ENCODE measurements around the gene RALGPS1.
A peak's percentile ranks its signal among the peaks of the same experiment; 100 is the strongest.

The RALGPS1 gene

DNA sequence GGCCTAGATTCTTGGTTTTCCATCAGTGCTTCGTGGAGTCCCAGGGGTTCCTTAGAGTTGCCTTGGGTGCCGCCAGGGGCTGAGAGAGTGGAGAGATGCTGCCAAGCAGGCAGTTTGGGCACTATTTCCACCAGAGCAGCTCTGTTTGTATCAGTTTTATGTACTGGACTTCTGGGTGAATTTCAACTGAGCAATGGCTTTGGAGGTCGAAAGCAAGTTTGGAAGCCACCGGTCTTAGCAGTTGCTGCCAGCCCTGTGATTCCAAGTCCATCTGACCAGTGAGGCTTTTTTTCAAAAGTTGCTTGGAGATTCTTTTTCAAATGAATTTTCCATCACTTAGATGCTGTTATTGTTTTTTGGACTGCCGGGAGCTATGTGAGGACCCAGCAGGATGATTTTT, 139.4 kb downstream of the RALGPS1 start:
- DNase-seq, result no peak

DNA sequence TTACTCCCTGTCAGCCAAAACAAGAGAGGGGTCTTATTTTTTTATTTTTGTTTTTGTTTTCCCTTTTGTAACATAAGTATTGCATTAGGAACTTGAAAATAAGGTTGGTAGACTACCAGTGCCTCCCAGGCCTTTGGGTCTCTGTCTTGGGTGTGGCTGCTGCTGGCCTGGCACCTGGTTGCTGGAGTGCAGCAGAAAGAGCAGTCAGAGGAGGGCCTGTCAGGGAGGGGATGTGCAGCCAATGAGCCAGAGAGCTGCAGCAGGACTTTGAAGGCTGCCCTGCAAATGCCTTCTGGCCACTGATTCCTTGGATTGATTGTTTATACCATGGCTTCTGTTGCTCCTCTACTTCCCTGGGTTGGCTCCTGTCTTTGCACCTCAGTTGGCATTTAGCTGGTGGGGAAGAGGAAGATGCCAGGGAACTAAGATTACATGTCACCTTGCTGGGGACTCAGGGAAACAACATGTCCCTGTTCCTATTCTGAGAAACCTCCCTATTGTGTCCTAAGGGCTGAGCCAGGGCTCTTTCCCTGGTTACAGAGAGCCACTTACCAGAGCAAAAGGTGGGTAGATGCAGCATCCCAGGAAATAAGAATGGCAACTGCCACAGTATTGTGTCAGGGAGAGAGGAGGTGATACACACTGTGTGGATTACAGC, 141.3 kb downstream of the RALGPS1 start:
- DNase-seq, result no peak

DNA sequence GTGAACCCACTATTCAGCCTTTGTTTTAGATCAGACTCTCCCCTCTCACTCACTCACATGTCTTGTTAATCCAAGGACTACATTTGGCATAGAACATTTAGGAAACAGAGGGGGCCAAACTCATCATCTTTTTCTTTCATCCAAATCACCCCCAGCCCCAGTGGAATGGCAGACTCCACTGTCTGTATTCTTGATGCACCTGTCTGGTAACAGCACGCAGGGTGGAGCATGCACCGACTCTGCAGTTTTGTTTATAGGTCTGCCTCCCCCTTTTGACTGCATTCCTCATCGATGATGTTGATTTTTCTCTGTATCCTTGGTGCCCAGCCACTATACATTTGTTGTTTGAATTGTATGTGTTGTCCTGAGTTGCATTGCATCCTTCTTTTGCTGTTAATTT, 141.9 kb downstream of the RALGPS1 start:
- DNase-seq, result no peak

DNA sequence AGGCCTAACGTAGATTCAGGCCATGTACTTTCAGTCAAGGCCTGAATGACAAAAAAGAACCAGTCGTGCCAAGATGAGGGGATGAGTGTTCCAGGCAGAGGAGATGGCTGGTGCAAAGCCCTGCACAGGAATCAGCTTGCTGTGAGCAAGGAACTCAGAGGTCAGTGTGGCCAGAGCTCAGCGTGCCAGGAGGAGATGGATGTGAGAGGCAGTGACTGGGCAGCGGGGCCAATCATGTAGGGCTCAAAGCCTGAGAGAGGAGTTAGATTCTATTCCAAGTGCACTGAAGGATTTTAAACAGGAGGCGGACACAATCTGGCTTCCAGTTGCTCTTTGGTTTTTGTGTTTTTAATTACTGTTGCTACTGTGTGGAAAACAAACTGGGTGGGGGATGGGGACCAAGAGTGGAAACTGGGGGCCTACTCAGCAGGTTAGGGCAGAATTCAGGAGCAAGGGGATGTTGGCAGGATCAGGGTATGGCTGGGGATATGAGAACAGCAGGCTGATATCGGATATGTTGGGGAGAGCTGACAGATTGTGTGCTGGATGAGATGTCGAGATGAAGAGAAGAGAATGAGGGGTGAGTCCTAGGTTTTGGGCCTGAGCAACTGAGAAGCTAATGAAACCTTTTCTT, 143.5 kb downstream of the RALGPS1 start:
- DNase-seq, result peak; percentile 12 to 78

GRCh38 chr9:127058645-127059021, 144.1 kb downstream of the RALGPS1 start:
- no peak for DNase-seq

DNA sequence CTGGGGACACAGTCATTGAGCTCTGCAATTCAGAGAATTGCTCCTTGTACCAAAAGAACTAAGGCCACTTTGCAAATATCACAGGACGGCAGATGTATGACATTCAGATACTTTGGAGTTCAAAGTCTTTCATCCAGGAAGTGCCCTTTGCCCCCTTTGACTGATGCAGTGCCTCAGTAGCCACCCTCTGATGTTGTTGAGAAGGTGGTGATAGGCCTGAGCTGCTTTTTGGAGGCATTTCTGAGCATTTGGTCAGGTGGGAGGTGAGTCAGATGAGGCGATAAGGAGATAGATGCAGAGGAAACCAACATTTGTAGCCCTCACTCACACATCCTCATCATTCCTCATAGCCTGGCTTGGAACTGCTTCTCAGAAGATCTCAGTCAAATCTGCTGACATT, 144.4 kb downstream of the RALGPS1 start:
- DNase-seq, result no peak

DNA sequence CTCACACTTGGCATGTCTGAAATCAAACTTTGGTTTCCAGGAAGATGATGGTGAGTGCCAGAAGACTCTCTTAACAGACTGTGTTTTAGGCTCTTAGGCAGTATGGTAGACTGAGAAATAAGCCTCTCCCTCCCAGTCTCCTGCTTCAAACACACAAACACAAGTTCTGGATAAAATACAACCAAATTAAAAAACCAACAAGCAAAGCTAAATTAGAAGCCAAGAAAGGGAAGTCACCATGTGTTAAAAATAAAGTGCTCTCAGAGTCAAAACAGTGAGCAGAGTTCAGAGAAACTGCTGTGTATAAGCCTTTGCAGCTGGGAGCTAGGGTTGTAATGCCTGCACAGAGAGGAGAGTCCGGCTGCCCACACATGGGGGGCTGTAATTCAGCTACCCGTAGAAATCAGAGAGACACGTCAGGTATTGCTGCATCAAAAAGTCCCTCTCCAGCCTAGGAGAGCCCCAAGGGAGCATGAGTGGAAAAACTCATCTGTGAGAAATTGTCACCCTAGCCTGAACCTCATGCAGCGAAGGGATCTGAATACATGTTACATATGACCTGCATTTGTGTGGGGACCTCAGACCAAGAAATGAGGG, 145.3 kb downstream of the RALGPS1 start:
- DNase-seq, result no peak

DNA sequence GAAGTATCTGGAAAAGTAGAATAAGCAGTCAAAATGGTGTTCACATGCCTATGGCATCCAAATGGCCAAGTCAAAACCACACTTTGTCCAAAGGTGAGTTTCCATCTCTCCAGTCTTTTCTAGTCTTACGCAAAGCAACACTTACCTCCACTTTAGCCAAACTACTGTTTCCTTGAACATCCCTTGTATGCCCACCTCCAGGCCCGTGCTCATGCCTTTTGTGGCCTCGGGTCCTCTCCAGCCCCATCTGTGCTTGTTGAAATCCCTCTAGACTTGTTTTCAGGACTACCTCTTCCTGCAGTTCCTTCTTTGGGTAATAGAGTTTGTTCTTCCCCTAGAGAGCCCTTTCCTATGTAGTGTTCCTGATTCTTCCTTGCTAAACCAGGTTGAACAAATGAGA, 146.8 kb downstream of the RALGPS1 start:
- no peak for DNase-seq

DNA sequence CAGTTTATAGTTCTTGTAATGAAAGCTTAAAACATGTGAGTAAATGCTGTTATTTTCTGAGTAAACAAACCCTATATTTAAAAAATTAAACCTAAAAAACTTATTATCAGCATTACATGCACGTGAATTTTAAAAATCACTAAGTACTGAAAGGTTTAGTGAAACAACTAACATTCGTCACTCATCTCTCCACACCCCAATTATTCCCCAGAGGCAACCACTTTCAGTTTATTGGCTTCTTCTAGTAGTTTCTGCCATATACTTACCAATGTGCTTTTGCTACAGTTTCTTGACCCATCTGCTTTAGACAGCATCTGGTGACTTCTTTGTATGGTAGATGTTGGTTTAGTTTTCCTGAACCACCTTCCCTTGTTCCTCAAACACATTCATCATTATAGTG, 149.8 kb downstream of the RALGPS1 start:
- no peak for DNase-seq

DNA sequence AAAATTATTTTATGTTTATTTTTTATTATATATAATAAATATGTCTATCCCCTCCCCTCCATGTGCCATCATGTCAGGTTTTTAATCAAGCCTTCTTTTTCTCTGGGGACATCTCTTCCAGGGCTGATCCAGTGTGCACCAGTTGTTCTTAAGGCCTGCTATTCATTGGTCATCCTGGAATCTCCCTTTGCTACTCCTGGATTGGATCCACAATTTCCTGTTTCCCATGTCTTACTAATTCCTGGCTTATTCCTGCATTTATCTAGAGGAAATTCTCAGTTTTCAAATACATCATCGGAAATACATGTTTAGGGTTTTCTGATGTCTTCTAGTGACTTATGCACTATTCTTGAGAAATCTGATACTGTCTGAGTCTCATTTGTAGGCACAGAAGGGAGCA, 151.0 kb downstream of the RALGPS1 start:
- no peak for DNase-seq

DNA sequence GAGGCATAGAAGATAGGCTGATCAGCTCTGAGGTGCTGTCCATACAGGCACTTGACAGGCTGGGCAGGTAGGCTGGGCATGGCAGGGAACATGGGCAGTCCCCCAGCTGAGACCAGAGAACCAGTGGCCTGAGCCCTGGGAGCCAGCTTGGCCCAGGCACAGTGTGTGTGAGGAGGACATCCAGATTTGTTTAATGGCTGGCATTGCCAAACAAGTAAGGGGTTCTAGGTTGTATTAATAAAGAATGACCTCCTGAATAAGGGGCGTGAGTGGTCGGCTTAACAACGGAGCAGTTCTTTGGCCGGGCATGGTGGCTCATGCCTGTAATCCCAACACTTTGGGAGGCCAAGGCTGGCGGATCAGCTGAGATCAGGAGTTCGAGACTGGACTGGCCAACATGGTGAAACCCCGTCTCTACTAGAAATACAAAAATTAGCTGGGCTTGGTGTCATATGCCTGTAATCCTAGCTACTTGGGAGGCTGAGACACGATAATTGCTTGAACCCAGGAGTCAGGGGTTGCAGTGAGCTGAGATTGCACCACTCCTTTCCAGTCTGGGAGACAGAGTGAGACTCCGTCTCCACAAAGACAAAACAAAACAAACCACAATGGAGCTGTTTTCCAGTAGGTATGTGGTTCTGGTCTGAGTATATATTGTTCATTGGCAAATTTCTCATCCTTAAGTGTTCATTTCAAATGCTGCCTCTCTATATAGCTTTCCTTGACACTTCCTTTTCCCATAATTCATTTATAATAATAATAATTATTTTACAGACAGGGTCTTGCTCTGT, 151.7 kb downstream of the RALGPS1 start:
- no peak for DNase-seq

- DNase-seq, result no peak
Observed at GRCh38 chr9:127066851-127067136, 152.2 kb downstream of the RALGPS1 start.

- DNase-seq, result no peak
Observed at GRCh38 chr9:127067603-127068220, 153.1 kb downstream of the RALGPS1 start.

DNA sequence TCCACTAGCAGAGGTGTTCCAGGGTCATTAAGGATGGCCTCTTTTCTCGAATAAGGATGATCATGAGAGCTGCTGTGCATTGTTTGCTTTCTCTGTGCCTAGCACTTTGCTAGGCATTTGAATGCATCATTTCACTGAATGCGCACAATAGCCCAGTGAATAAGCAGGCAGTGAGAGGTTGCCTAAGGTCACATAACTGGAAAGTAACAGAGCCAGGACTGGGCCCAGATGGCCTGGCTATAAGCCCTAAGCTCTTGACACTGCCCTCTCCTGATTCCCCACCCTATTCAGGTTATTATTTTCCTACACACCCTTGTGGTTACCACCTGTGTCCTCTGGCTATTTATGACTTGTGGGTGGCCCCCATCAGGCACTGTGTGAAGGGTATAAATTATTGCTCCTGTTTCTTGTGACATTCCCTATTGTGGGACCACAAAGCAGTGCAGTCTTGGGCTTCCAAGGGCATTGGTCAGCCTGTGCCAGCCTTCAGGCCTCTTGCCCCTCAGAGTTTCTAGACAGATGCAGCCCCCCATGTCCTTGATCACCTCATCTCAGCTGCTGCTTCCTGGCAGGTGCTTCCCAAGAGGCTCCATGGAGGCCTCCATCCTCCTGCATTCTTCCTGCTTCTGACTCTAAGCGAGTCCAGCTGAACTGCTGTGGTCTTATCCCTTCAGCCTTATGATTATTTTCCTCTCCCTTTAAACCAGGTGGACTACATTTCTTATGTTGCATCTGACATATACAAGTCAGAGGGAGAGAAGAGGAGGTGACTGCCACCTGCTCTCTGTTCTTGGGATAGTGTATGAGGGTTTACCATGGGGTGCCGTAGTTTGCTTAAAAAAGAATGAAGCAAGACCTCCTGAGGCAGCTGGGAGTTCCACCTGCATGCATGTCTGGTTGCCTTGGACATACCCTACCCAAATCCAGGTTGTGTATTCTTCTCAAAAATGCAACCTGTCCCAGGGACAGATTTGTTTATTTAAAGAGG, 160.3 kb downstream of the RALGPS1 start:
- peak; percentile 64 to 75 for DNase-seq

DNA sequence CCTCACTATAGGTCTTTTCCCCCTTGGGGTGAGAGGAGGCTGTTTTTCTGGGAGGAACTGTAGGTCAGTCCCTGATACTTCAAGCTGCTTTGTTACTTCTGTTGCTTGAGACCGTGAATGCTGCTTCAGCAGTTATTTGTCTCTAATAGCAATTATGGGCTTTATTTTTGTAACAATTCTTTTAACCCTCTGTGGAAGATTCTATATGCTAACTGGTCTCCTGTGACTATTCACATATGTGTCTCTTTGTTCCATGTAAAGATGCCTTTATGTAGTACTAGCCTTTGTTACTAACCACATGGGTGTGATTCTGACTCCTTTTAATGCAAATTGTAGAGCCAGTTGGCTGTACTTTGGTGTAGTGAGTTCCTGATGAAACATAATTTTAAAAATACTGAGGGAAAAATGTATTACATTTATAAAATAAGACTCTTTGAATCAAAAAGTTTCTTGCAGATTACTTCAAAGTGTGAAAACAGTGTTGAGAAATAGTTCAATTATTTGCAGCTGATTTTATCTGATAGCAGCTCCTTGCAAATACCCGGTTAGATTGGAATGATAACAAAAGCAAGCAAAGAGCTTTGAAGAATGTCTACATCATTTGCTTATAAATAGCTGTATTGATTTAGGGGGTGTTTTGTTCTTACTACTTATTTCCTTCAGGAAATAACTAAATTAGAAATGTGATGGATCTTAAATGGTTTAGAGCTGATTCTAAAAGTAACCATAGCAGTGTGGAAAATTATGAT, 161.2 kb downstream of the RALGPS1 start:
- DNase-seq, result no peak

DNA sequence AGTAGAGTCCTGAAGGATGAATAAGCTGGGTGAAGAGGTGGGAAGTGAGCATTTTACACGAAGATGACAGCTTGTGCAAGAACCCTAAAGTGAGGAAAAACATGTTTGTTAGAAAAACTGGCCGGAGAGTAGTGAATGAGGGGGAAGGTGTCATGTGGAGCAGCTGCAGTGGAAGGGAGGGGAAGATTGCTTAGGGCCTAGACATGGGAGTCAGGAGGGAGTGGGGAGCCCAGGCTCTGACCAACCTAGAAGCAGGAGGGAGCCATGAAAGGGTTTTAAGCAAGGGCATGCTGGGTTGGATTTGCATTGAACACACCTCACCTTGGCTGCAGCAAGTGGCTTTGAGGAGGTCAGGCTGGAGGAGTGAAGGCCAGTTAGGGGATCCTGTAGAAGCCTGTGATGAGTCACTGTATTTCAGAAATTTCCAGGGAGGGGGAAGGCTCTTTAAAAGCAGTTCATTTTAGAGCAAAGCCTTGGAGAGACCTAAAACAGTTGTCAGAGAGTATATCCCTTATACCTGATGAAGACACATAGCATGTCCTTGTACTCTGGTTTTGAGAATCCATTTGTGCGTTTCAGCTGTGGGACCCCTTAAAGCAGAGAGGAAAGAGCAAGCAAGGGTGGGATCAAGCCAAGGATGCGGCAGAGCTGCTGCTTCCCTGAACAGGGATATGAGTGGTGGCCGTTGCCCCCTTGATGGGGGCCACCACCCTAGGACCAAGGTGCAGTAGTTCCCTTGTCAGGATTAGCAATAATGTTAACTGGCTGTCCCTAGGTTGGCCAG, 162.5 kb downstream of the RALGPS1 start:
- no peak for DNase-seq

- no peak for DNase-seq
Observed at GRCh38 chr9:127077644-127077946, 163.0 kb downstream of the RALGPS1 start.

DNA sequence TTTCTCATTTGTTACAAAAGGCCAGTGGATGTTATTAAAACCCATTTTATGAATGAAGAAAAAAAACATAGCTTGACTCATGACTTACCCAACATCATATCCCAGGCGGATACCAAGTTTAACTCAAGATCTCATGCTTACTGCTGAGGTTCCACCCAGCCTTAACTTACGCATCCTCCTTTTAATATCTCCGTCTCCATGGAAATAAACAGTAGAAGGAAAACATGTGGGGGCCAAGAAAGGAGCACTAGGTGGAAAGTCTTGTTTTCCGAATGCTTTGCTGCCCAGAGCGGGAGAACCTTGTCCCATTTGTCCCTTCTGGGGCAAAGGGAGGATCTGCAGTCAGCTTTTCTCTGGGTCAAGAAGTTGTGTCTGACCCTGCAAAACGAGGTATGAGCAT, 163.8 kb downstream of the RALGPS1 start:
- DNase-seq, result no peak

DNA sequence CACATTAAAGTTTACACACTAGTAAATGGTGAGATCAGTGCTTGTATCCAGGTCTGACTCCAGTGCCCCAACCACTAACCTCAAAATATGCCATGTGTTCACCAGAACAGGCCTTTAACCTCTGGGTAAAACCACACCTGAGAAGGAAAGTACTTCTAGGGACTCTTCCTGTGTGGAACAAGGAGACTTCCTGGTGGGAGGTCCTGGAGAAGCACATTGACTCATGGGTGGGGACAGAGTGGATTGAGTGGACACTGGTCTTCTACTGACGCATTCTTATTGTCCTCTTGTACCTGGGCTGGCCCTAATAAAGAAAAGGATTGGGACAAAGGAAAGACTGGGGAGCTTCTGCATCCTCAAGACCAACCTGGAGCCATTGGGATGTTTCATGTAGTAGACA, 164.4 kb downstream of the RALGPS1 start:
- DNase-seq, result no peak

DNA sequence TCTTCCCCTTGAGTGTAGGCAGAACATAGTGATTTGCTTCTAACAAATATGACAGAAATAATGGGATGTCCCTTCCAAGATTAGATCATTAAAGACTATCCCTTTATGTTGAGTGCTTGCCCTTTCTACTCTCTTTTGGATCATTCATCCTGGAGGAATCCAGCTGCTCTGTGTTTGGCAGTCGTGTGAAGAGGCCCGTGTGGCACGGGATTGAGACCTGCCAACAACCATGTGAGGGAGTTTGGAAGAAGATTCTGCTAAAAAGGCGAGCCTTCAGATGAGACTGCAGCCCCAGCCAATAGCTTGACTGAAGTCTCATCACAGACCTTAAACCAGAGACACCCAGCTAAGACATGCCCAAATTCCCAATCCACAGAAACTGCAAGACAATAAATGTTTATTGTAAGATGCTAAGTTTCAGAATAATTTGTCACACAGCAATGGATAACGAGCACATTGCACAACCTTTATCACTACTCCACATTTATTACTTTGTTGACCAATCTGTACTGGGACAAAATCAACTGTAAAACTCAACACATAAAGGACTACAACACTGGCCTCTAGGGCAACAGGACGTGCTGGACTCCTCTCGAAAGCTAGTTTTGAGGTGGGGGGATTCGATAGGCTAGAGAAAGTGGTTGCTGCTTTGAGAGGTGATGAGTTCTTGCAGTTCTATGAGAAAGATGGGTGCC, 165.0 kb downstream of the RALGPS1 start:
- DNase-seq, result no peak

All from NCI-H524 (cell line).